HG03280 (cell line): ENCODE data around the gene ATP2B2.

Source experiments
- ATAC-seq: cut with Tn5 transposase; IDR thresholded peaks from one replicate; pipeline ENCODE4 v1.9.1; 2021; ENCODE audit warnings: mild to moderate bottlenecking, moderate library complexity; ENCODE audit not compliant: unreplicated experiment

The ATP2B2 gene

GRCh38 chr3:10334459-10334858 is 170.9 kb downstream of the ATP2B2 start:
- ATAC-seq, result no peak

- no peak for ATAC-seq
Measured at GRCh38 chr3:10334042-10334441, 171.3 kb downstream of the ATP2B2 start.

- no peak for ATAC-seq
Measured at GRCh38 chr3:10333349-10333650, 172.1 kb downstream of the ATP2B2 start.

GRCh38 chr3:10332481-10333348 is 172.7 kb downstream of the ATP2B2 start:
- ATAC-seq, result no peak

- no peak for ATAC-seq
Measured at GRCh38 chr3:10331320-10331719, 174.1 kb downstream of the ATP2B2 start.

- ATAC-seq, result no peak
Measured at GRCh38 chr3:10330319-10330718, 175.1 kb downstream of the ATP2B2 start.

- no peak for ATAC-seq
Measured at GRCh38 chr3:10329495-10330015, 175.8 kb downstream of the ATP2B2 start.

- no peak for ATAC-seq
Measured at GRCh38 chr3:10328460-10329071, 176.8 kb downstream of the ATP2B2 start.

GRCh38 chr3:10327592-10327991 is 177.8 kb downstream of the ATP2B2 start:
- no peak for ATAC-seq

GRCh38 chr3:10322352-10322710 is 183.1 kb downstream of the ATP2B2 start:
- ATAC-seq, result no peak

GRCh38 chr3:10321630-10322351 is 183.6 kb downstream of the ATP2B2 start:
- ATAC-seq, result no peak

GRCh38 chr3:10320320-10320677 is 185.1 kb downstream of the ATP2B2 start:
- no peak for ATAC-seq

- ATAC-seq, result no peak
Measured at GRCh38 chr3:10319804-10320203, 185.6 kb downstream of the ATP2B2 start.

- no peak for ATAC-seq
Measured at GRCh38 chr3:10319251-10319650, 186.1 kb downstream of the ATP2B2 start.

GRCh38 chr3:10317961-10318350 is 187.4 kb downstream of the ATP2B2 start:
- no peak for ATAC-seq

- no peak for ATAC-seq
Measured at GRCh38 chr3:10317311-10317960, 187.9 kb downstream of the ATP2B2 start.

- no peak for ATAC-seq
Measured at GRCh38 chr3:10315771-10316344, 189.5 kb downstream of the ATP2B2 start.

- ATAC-seq, result no peak
Measured at GRCh38 chr3:10315101-10315500, 190.3 kb downstream of the ATP2B2 start.

- no peak for ATAC-seq
Measured at GRCh38 chr3:10312861-10313260, 192.5 kb downstream of the ATP2B2 start.

GRCh38 chr3:10312391-10312790 is 193.0 kb downstream of the ATP2B2 start:
- no peak for ATAC-seq

GRCh38 chr3:10311710-10312109 is 193.7 kb downstream of the ATP2B2 start:
- no peak for ATAC-seq
